Endodermal cell (in vitro differentiated cells): ENCODE data around the gene PYY. TPM values are rescaled to one million over a fixed set of nuclear protein-coding genes. Genes with fewer than 3 reads are reported as not detected.

Source experiments
- DNase-seq: peaks from one replicate; pipeline ENCODE4 v3.0.0-alpha.2; 2017
- H3K27ac ChIP-seq: 2 replicates; pipeline ENCODE4 v1.5.1; 2013; ENCODE audit warnings: mild to moderate bottlenecking, low read depth, low read length, moderate library complexity
- H3K27me3 ChIP-seq: 2 replicates; pipeline ENCODE4 v1.6.1; 2013; ENCODE audit warnings: mild to moderate bottlenecking, low read length, moderate library complexity; ENCODE audit not compliant: insufficient read depth, control insufficient read depth, poor library complexity, severe bottlenecking
- H3K36me3 ChIP-seq: 2 replicates; pipeline ENCODE4 v1.7.0; 2013; ENCODE audit warnings: mild to moderate bottlenecking, low read length, moderate library complexity; ENCODE audit not compliant: control insufficient read depth, insufficient read depth
- H3K4me1 ChIP-seq: one replicate; pipeline ENCODE4 v1.7.0; 2013; ENCODE audit warnings: low read length; ENCODE audit not compliant: control insufficient read depth, insufficient read depth
- H3K4me3 ChIP-seq: 2 replicates; pipeline ENCODE4 v1.5.1; 2013; ENCODE audit warnings: mild to moderate bottlenecking, low read length, moderate library complexity
- H3K9ac ChIP-seq: 2 replicates; pipeline ENCODE4 v1.6.1; 2013; ENCODE audit warnings: mild to moderate bottlenecking, low read length, moderate library complexity; ENCODE audit not compliant: poor library complexity, severe bottlenecking; ENCODE audit errors: extremely low read depth
- H3K9me3 ChIP-seq: 2 replicates; pipeline ENCODE4 v1.6.1; 2013; ENCODE audit warnings: mild to moderate bottlenecking, low read length, moderate library complexity; ENCODE audit not compliant: control insufficient read depth
- H3K27ac Mint-ChIP-seq: 2 replicates; pipeline ENCODE4 v1.8.0; 2020; ENCODE audit warnings: mixed read lengths
- H3K27me3 Mint-ChIP-seq: 2 replicates; pipeline ENCODE4 v1.8.0; 2021; ENCODE audit warnings: mild to moderate bottlenecking, mixed read lengths; ENCODE audit not compliant: insufficient read depth
- H3K36me3 Mint-ChIP-seq: 2 replicates; pipeline ENCODE4 v1.8.0; 2020; ENCODE audit warnings: low read depth, mixed read lengths
- H3K4me1 Mint-ChIP-seq: 2 replicates; pipeline ENCODE4 v1.8.0; 2020; ENCODE audit warnings: mixed read lengths
- H3K4me3 Mint-ChIP-seq: 2 replicates; pipeline ENCODE4 v1.8.0; 2020; ENCODE audit warnings: mild to moderate bottlenecking, moderate library complexity, mixed read lengths
- H3K9me3 Mint-ChIP-seq: 2 replicates; pipeline ENCODE4 v1.8.0; 2020; ENCODE audit warnings: mild to moderate bottlenecking, mixed read lengths
- WGBS, 2 experiments: methylation state at CpG; one replicate each; pipeline versions ENCODE4 v1.1.5 to v1.1.7; 2013; ENCODE audit warnings: missing lambda C conversion rate in 2 of 2, mixed read lengths in 1 of 2; ENCODE audit not compliant: insufficient coverage in 1 of 2, insufficient read length in 1 of 2; 5-methylcytosine and 5-hydroxymethylcytosine counted together
- total RNA-seq, 2 donors: library from RNA; stranded (reverse); fragmentation: NEBNext Ultra II Directional in 1 of 2; extraction: Animal tissue kit (Norgen Biotek cat#: 25700) in 1 of 2; gene quantifications; 2 replicates in 1 of 2; 3 replicates in 1 of 2; pipeline ENCODE4 v1.2.1, GENCODE V29; 2021
- TF ChIP-seq, protein P1 (sequence below): fragments of 200-600 bp; sonication (generic); conservative IDR thresholded peaks from 2 replicates; pipeline ENCODE4 v1.5.0; 2021; ENCODE audit warnings: antibody characterized with exemption, mild to moderate bottlenecking

PYY gene
- total RNA-seq, 2 donors from 2014 or later: 1.3 to 1.4 TPM

DNA sequence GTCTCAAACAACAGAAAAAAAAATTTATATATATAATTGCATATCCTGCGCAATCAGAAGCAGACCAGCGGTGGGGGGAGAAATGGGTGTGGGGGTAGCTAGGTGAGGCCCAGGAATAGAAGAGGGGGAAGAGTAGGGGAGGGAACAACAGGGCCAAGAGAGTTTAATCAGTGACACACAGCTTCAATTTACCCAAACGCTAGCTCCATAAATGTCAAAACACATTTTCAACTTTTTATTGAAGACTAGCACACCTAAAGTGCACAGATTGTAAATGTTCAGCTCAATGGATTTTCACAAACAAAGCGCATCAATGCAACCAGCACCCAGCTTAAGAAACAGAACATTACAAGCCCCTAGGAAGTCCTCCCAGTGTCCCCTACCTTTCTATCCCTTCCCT, 25.9 kb upstream of the PYY start:
- Mint-ChIP-seq H3K27ac (no peak overlapping the region), H3K4me3 (no peak overlapping the region), H3K9me3 (no peaks in the 10 kb centered on the region), H3K27me3 (peaks cover 59% of the 10 kb centered on the region), H3K4me1 (no peaks in the 10 kb centered on the region), H3K36me3 (no peaks in the 10 kb centered on the region)
- no peak for DNase-seq
- TF ChIP-seq, protein P1, sequence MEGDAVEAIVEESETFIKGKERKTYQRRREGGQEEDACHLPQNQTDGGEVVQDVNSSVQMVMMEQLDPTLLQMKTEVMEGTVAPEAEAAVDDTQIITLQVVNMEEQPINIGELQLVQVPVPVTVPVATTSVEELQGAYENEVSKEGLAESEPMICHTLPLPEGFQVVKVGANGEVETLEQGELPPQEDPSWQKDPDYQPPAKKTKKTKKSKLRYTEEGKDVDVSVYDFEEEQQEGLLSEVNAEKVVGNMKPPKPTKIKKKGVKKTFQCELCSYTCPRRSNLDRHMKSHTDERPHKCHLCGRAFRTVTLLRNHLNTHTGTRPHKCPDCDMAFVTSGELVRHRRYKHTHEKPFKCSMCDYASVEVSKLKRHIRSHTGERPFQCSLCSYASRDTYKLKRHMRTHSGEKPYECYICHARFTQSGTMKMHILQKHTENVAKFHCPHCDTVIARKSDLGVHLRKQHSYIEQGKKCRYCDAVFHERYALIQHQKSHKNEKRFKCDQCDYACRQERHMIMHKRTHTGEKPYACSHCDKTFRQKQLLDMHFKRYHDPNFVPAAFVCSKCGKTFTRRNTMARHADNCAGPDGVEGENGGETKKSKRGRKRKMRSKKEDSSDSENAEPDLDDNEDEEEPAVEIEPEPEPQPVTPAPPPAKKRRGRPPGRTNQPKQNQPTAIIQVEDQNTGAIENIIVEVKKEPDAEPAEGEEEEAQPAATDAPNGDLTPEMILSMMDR: no peak
- no peaks in the 10 kb centered on the region for H3K36me3 ChIP-seq
- 88 to 92% methylated on average over 2 to 4 of the region's 4 CpGs for WGBS, 2 experiments
- no peaks in the 10 kb centered on the region for H3K9me3 ChIP-seq
- H3K4me3 ChIP-seq: no peak overlapping the region
- no peak overlapping the region for H3K27ac ChIP-seq
- no peaks in the 10 kb centered on the region for H3K4me1 ChIP-seq
- peaks cover 40% of the 10 kb centered on the region for H3K27me3 ChIP-seq
- H3K9ac ChIP-seq: no peak overlapping the region

DNA sequence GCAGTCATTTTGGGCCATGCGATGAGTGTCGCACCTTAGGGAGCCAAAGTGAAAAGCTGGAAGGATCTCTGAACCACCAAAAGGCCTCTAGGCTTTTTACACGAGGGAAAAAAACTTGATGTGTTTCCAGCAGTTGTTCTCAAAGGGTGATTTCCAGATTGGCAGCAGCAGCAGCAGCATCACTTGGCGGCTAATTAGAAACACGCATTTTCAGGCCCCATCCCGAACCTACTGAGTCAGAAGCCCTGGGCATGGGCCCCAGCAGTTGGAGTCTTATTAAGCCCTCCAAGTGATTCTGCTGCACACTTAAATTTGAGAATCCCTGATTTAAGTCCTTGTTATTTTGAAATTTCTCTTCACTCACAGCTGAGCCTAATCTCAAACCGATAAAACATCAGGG, 25.3 kb upstream of the PYY start:
- Mint-ChIP-seq H3K36me3 (no peaks in the 10 kb centered on the region), H3K27me3 (peaks cover 64% of the 10 kb centered on the region)

DNA sequence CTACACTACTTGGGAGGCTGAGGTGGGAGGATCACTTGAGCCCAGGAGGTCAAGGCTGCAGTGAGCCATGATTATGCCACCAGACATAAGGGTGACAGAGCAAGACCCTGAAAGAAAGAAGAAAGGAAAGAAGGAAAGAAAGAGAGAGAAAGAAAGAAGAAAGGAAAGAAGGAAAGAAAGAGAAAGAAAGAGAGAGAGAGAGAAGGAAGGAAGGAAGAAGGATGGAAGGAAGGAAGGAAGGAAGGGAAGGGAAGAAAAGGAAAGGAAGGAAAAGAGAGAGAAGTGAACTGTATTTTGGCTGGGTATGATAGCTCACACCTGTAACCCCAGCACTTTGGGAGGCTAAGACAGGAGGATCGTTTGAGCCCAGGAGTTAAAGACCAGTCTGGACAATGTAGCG, 24.3 kb upstream of the PYY start:
- H3K27me3 Mint-ChIP-seq: peaks cover 65% of the 10 kb centered on the region
- peaks cover 37% of the 10 kb centered on the region for H3K27me3 ChIP-seq
- no peaks in the 10 kb centered on the region for H3K4me1 Mint-ChIP-seq
- H3K9me3 Mint-ChIP-seq: no peaks in the 10 kb centered on the region
- no peaks in the 10 kb centered on the region for H3K9me3 ChIP-seq
- 86 to 92% methylated on average over 1 to 2 of the region's 2 CpGs for WGBS, 2 experiments
- no peak overlapping the region for H3K9ac ChIP-seq
- H3K4me3 Mint-ChIP-seq: no peak overlapping the region
- H3K4me1 ChIP-seq: no peaks in the 10 kb centered on the region
- H3K27ac ChIP-seq: no peak overlapping the region
- no peak for DNase-seq
- H3K36me3 Mint-ChIP-seq: no peaks in the 10 kb centered on the region
- H3K27ac Mint-ChIP-seq: no peak overlapping the region
- TF ChIP-seq, protein P1: no peak
- no peak overlapping the region for H3K4me3 ChIP-seq
- H3K36me3 ChIP-seq: no peaks in the 10 kb centered on the region

More for the DNA sequence above, 25.3 kb upstream of the PYY start:
- no peak overlapping the region for H3K4me3 Mint-ChIP-seq
- no peak for DNase-seq
- no peaks in the 10 kb centered on the region for H3K9me3 ChIP-seq
- H3K36me3 ChIP-seq: no peaks in the 10 kb centered on the region
- WGBS, 2 experiments: 78 to 79% methylated on average over 6 to 7 of the region's 7 CpGs
- no peaks in the 10 kb centered on the region for H3K4me1 Mint-ChIP-seq
- peaks cover 40% of the 10 kb centered on the region for H3K27me3 ChIP-seq
- no peak overlapping the region for H3K27ac ChIP-seq
- no peaks in the 10 kb centered on the region for H3K9me3 Mint-ChIP-seq
- no peak overlapping the region for H3K4me3 ChIP-seq
- H3K4me1 ChIP-seq: no peaks in the 10 kb centered on the region
- TF ChIP-seq, protein P1: no peak
- no peak overlapping the region for H3K27ac Mint-ChIP-seq
- no peak overlapping the region for H3K9ac ChIP-seq
